Measurements from ENCODE around the gene ZNF628. TPM values are rescaled to one million over a fixed set of nuclear protein-coding genes. Genes with fewer than 3 reads are reported as not detected.

Gene ZNF628
- total and polyA plus RNA-seq, 2 donors (not counting 1 experiment from before 2014, with no cell fraction given): 13.3 to 18.3 TPM

- TF ChIP-seq CTCF (IDR thresholded peaks at IDR 0.05) (no peak), EZH2 (IDR thresholded peaks at IDR 0.05; ENCODE audit: borderline replicate concordance, insufficient read depth, low read depth, low read length, poor library complexity, severe bottlenecking) (no peak)
- Histone ChIP-seq H3K9ac (ENCODE audit: low read length) (no peak overlapping the region), H3K4me2 (replicated peaks; ENCODE audit: low read depth, low read length, poor library complexity, severe bottlenecking) (no peak overlapping the region), H3K27ac (ENCODE audit: low read length in 2 of 2) (no peak overlapping the region), H4K20me1 (ENCODE audit: control insufficient read depth, insufficient read depth, low read length, poor library complexity, severe bottlenecking) (no peaks in the 10 kb centered on the region), H3K4me1 (ENCODE audit: control insufficient read depth in 2 of 2, insufficient read depth in 2 of 2, low read length in 2 of 2) (no peaks in the 10 kb centered on the region), H3K79me2 (ENCODE audit: control insufficient read depth, insufficient read depth, low read length) (no peaks in the 10 kb centered on the region), H2AFZ (ENCODE audit: insufficient read depth, low read depth, low read length, poor library complexity, severe bottlenecking) (no peak overlapping the region), H3K9me3 (ENCODE audit: control extremely low read depth in 1 of 3, control insufficient read depth in 2 of 3, insufficient read depth in 1 of 3, low read length in 2 of 3) (peaks cover 0 to 4% (median 0%) of the 10 kb centered on the region in 3 donors), H3K36me3 (replicated peaks in 1 of 2; ENCODE audit: control extremely low read depth in 1 of 2, control insufficient read depth in 1 of 2, extremely low read depth in 1 of 2, insufficient read depth in 2 of 2, low read length in 1 of 2) (no peaks in the 10 kb centered on the region), H3K27me3 (replicated peaks in 1 of 4; ENCODE audit: control extremely low read depth in 1 of 4, control insufficient read depth in 3 of 4, insufficient read depth in 4 of 4, low read length in 3 of 4) (no peaks in the 10 kb centered on the region), H3K4me3 (ENCODE audit: control extremely low read depth in 1 of 5, extremely low read depth in 1 of 5, insufficient read depth in 1 of 5, low read depth in 2 of 5, low read length in 4 of 5) (no peak overlapping the region)
- ChIA-PET POLR2A (no interaction called here), CTCF (no interaction called here)
- intact Hi-C loops (cut with micrococcal nuclease): no loop called here
- Mint-ChIP-seq H3K27me3 (peaks cover 10% of the 10 kb centered on the region), H3K27ac (no peak overlapping the region), H3K4me1 (no peaks in the 10 kb centered on the region), H3K4me3 (no peak overlapping the region), H3K9me3 (ENCODE audit: insufficient read depth) (no peaks in the 10 kb centered on the region)
- 47% methylated on average over 32 of the region's 35 CpGs for WGBS (ENCODE audit: insufficient coverage)
- ATAC-seq (ENCODE audit: low read depth) (no peak), DNase-seq (no peak)
These were observed 50.1 kb downstream of the ZNF628 start for GRCh38 chr19:55526216-55527196.
